HG03575 (cell line): Measurements from ENCODE around the gene GTPBP1.

ENCODE experiments used
- ATAC-seq: cut with Tn5 transposase; IDR thresholded peaks from one replicate; pipeline ENCODE4 v1.9.1; 2021; ENCODE audit not compliant: unreplicated experiment, insufficient number of reproducible peaks, low FRiP score; ENCODE audit errors: extremely low read depth

The GTPBP1 gene

GRCh38 chr22:38720350-38720749 is 14.6 kb downstream of the GTPBP1 start:
- ATAC-seq: no peak

- no peak for ATAC-seq
Measured at GRCh38 chr22:38721551-38721950, 15.8 kb downstream of the GTPBP1 start.

- ATAC-seq: no peak
Measured at GRCh38 chr22:38724176-38724575, 18.4 kb downstream of the GTPBP1 start.

- no peak for ATAC-seq
Measured at GRCh38 chr22:38724926-38725571, 19.3 kb downstream of the GTPBP1 start.

- no peak for ATAC-seq
Measured at GRCh38 chr22:38725900-38726655, 20.3 kb downstream of the GTPBP1 start.

- no peak for ATAC-seq
Measured at GRCh38 chr22:38727123-38727522, 21.4 kb downstream of the GTPBP1 start.

GRCh38 chr22:38727530-38728451 is 22.0 kb downstream of the GTPBP1 start:
- ATAC-seq: no peak

- no peak for ATAC-seq
Measured at GRCh38 chr22:38728871-38729796, 23.4 kb downstream of the GTPBP1 start.

GRCh38 chr22:38729946-38730345 is 24.2 kb downstream of the GTPBP1 start:
- no peak for ATAC-seq

GRCh38 chr22:38730411-38730871 is 24.7 kb downstream of the GTPBP1 start:
- ATAC-seq: no peak

- no peak for ATAC-seq
Measured at GRCh38 chr22:38731703-38732161, 26.0 kb downstream of the GTPBP1 start.

GRCh38 chr22:38732251-38732815 is 26.6 kb downstream of the GTPBP1 start:
- no peak for ATAC-seq

GRCh38 chr22:38733329-38733723 is 27.6 kb downstream of the GTPBP1 start:
- ATAC-seq: no peak

- no peak for ATAC-seq
Measured at GRCh38 chr22:38733724-38734381, 28.1 kb downstream of the GTPBP1 start.

- ATAC-seq: no peak
Measured at GRCh38 chr22:38734421-38735100, 28.8 kb downstream of the GTPBP1 start.

- no peak for ATAC-seq
Measured at GRCh38 chr22:38735126-38735464, 29.4 kb downstream of the GTPBP1 start.
